Psoas muscle (tissue), 8 donors: ENCODE measurements around the gene TMEM271. TPM values are rescaled to one million over a fixed set of nuclear protein-coding genes. Genes with fewer than 3 reads are reported as not detected.

ENCODE experiments used
- ATAC-seq, 4 donors: fragments of 200-7000 bp; cut with Tn5 transposase; one replicate each; pipeline ENCODE4 v1.9.1; 2020; ENCODE audit warnings: moderate library complexity in 3 of 4, mild to moderate bottlenecking in 2 of 4
- DNase-seq, 2 donors: peaks; one replicate each; pipeline ENCODE4 v3.0.0-alpha.2; 2020
- H3K27ac ChIP-seq: fragments of 200-600 bp; one replicate; pipeline ENCODE4 v1.8.0; 2022
- H3K27me3 ChIP-seq, 3 donors: fragments of 200-600 bp in 1 of 3; one replicate each; pipeline versions ENCODE4 v1.6.1 to v1.8.0; 2013 to 2022; ENCODE audit warnings: low read length in 2 of 3, mild to moderate bottlenecking in 2 of 3, moderate library complexity in 1 of 3; ENCODE audit not compliant: insufficient read depth in 3 of 3
- H3K36me3 ChIP-seq, 2 donors: fragments of 200-600 bp in 1 of 2; one replicate each; pipeline versions ENCODE4 v1.6.1 to v1.8.0; 2013 to 2022; ENCODE audit warnings: low read depth in 1 of 2, mild to moderate bottlenecking in 1 of 2, moderate library complexity in 1 of 2; ENCODE audit not compliant: insufficient read depth in 1 of 2
- H3K4me1 ChIP-seq: fragments of 200-600 bp; one replicate; pipeline ENCODE4 v1.8.0; 2022
- H3K4me3 ChIP-seq: fragments of 200-600 bp; one replicate; pipeline ENCODE4 v1.8.0; 2022; ENCODE audit warnings: mild to moderate bottlenecking
- H3K9me3 ChIP-seq: fragments of 200-600 bp; one replicate; pipeline ENCODE4 v1.8.0; 2022
- WGBS, 3 donors: extraction: QIAGEN DNeasy Blood & Tissue Kit; methylation state at CpG; one replicate each; pipeline versions ENCODE4 v1.1.6 to v1.1.7; 2013; 5-methylcytosine and 5-hydroxymethylcytosine counted together
- intact Hi-C, 2 donors: fragments of 100-400 bp; cut with DNase I; formaldehyde crosslinking; loops; one replicate each; pipeline versions ENCODE4 v1.11.0 to v1.14.2; 2022
- polyA plus RNA-seq, 3 donors: library from polyadenylated mRNA; stranded (reverse); fragments of 200-250 nt; gene quantifications; one replicate each; pipeline ENCODE4 v1.2.3, GENCODE V29; 2013
- total RNA-seq, 4 donors: library from RNA; stranded (reverse); fragmentation: NEBNext Ultra II Directional in 2 of 4; extraction: Animal tissue kit (Norgen Biotek cat#: 25700) in 2 of 4; gene quantifications; one replicate each; pipeline versions ENCODE4 v1.2.1 to v1.2.4, GENCODE V29; 2021 to 2023
- TF ChIP-seq, protein P1 (sequence below): fragments of 200-600 bp; IDR thresholded peaks from one replicate; pipeline ENCODE4 v1.8.0; 2022; ENCODE audit warnings: antibody characterized with exemption
- donor health status: healthy with polysubstance abuse.
- donor health status: DM: no; HTN: no; CAD: no; lungs with moderate emphysema.
- donor health status: Bipolar disorder and iron deficiency.
- donor health status: healthy.
- donor health status: DM: yes; HTN: yes; CAD: no.
- donor health status: DM: no; HTN: no; CAD: no.
- donor health status: DM: no; HTN: no; CAD: no.
- donor health status: DM: yes; HTN: yes; CAD: no.

The TMEM271 gene
- total and polyA plus RNA-seq, 7 donors: not detected

DNA sequence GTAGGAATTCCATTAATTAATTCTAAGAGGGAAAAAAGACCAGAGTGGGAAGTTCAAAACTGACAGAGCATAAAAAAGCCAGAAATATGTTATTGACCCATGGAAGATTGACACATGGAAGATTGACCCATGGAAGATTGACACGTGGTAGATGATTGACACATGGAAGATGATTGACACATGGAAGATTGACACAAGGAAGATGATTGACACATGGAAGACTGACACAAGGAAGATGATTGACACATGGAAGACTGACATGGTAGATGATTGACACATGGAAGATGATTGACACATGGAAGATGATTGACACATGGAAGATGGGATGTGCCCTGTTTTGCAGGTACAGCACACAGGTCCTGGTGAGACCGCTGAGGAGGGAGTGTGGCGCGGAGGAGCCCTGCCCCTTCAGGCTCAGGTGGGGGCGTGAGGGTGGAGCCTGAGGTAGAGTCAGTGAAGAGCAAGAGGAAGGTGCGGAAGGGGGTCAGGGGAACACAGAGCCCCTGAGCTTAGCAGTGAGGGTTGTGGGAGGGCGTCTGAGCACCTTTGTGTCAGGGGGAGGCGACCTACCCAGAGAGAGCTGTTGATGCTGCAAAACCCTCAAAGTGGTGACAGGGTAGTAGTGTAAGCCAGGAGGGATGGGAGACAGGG, 33.4 kb upstream of the TMEM271 start:
- no peak for DNase-seq
- H3K27ac ChIP-seq: no peak overlapping the region
- H3K36me3 ChIP-seq: no peaks in the 10 kb centered on the region
- no peak overlapping the region for H3K4me3 ChIP-seq
- no peak for ATAC-seq
- TF ChIP-seq, protein P1, sequence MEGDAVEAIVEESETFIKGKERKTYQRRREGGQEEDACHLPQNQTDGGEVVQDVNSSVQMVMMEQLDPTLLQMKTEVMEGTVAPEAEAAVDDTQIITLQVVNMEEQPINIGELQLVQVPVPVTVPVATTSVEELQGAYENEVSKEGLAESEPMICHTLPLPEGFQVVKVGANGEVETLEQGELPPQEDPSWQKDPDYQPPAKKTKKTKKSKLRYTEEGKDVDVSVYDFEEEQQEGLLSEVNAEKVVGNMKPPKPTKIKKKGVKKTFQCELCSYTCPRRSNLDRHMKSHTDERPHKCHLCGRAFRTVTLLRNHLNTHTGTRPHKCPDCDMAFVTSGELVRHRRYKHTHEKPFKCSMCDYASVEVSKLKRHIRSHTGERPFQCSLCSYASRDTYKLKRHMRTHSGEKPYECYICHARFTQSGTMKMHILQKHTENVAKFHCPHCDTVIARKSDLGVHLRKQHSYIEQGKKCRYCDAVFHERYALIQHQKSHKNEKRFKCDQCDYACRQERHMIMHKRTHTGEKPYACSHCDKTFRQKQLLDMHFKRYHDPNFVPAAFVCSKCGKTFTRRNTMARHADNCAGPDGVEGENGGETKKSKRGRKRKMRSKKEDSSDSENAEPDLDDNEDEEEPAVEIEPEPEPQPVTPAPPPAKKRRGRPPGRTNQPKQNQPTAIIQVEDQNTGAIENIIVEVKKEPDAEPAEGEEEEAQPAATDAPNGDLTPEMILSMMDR: no peak
- H3K4me1 ChIP-seq: no peaks in the 10 kb centered on the region
- intact Hi-C loops: no loop called here
- H3K9me3 ChIP-seq: no peaks in the 10 kb centered on the region
- WGBS, 3 donors: 74 to 85% (median 79%) methylated on average over 8 of the region's 8 CpGs
- peaks cover 0 to 11% (median 4%) of the 10 kb centered on the region in 3 donors for H3K27me3 ChIP-seq

DNA sequence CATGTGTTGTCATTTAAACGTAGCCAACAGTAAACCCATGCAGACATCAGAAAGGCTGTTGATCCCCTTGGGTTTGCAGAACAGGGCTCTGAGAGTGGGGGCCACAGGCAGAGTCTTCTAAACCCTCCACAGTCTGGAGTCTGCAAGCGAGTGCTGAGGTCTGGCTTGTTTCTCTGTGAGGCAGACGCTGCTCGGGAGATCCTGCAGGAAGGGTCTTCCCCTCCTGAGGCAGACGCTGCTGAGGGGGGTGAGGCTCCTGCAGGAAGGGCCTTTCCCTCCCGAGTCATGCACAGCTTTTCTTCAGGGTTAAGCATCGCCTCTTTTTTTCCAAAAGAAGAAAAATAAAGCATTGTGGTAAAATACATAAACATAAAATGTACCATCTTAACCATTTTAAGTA, 32.1 kb upstream of the TMEM271 start:
- Histone ChIP-seq H3K4me3 (no peak overlapping the region), H3K4me1 (no peaks in the 10 kb centered on the region), H3K27me3 (peaks cover 0 to 11% (median 4%) of the 10 kb centered on the region in 3 donors), H3K27ac (no peak overlapping the region), H3K9me3 (no peaks in the 10 kb centered on the region), H3K36me3 (no peaks in the 10 kb centered on the region)
- TF ChIP-seq, protein P1: no peak
- ATAC-seq: no peak
- WGBS, 3 donors: 40 to 48% (median 45%) methylated on average over 7 of the region's 7 CpGs
- intact Hi-C loops: no loop called here
- DNase-seq: no peak

DNA sequence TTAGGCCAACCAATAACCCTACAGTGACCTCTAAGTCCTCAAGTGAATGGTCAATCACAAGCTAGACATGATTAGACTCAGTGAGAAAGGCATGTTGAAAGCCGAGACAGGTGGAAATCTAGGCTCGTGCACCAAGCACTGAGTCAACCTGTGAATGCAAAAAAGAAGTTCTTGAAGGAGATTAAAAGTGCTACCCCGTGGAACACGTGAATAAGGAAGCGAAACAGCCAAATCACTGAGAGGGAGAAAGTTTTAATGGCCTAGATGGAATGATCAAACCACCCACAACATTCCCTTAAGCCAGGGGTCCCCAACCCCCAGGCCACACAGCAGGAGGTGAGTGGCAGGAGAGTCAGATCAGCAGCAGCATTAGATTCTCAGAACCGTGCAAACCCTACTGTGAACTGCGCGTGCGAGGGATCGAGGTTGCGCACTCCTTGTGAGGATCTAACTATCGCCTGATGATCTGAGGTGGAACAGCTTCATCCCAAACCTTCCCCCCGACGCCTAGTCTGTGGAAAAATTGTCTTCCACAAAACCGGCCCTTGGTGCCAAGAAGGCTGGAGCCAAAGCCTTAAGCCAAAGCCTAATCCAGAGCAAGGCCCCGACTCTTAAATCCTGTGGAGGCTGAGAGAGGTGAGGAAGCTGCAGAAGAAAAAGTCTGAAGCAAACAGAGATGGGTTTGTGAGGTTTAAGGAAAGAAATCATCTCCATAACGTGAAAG, 29.8 kb upstream of the TMEM271 start:
- DNase-seq (no peak), ATAC-seq (no peak)
- intact Hi-C loops: no loop called here
- Histone ChIP-seq H3K4me3 (no peak overlapping the region), H3K36me3 (no peaks in the 10 kb centered on the region), H3K4me1 (no peaks in the 10 kb centered on the region), H3K27me3 (peaks cover 0 to 4% (median 2%) of the 10 kb centered on the region in 3 donors), H3K9me3 (no peaks in the 10 kb centered on the region), H3K27ac (no peak overlapping the region)
- TF ChIP-seq, protein P1: no peak
- WGBS, 3 donors: 65 to 73% (median 72%) methylated on average over 17 of the region's 17 CpGs

DNA sequence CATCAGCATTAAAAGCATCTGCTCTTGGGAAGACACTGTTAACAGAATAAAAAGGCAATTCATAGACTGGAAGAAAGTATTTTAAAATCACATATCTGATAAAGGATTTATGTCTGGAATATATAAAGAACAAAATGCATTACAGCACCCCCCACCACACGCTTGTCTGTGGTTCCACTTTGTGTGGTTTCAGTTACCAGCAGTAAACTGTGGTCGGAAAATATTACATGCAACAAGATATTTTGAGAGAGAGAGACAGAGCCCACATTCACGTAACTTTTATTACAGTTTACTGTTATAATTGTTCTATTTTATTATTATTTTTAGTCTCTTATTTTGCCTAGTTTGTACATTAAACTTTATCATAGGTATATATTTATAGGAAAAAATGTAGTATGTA, 28.0 kb upstream of the TMEM271 start:
- Histone ChIP-seq H3K4me1 (no peaks in the 10 kb centered on the region), H3K27ac (no peak overlapping the region), H3K27me3 (peaks cover 0 to 4% (median 2%) of the 10 kb centered on the region in 3 donors), H3K9me3 (no peaks in the 10 kb centered on the region), H3K36me3 (no peaks in the 10 kb centered on the region), H3K4me3 (no peak overlapping the region)
- intact Hi-C loops: no loop called here
- 52 to 69% (median 52%) methylated on average over 3 of the region's 3 CpGs for WGBS, 3 donors
- TF ChIP-seq, protein P1: no peak
- ATAC-seq (no peak), DNase-seq (no peak)
